H9 (cell line): ENCODE measurements around the gene ABHD16B. TPM values are rescaled to one million over a fixed set of nuclear protein-coding genes. Genes with fewer than 3 reads are reported as not detected.

Source experiments
- DNase-seq: peaks from one replicate; pipeline ENCODE4 v3.0.0-alpha.2; 2017
- H2AFZ ChIP-seq: one replicate; pipeline ENCODE4 v1.6.1; 2013; ENCODE audit warnings: mild to moderate bottlenecking, low read length, control low read depth, moderate library complexity
- H2AK5ac ChIP-seq: 2 replicates; pipeline ENCODE4 v1.6.1; 2013; ENCODE audit warnings: low read length, control low read depth, mixed read lengths; ENCODE audit not compliant: insufficient read length
- H2BK120ac ChIP-seq: one replicate; pipeline ENCODE4 v1.6.1; 2013; ENCODE audit warnings: low read depth, mild to moderate bottlenecking, low read length, control low read depth, inconsistent platforms; ENCODE audit not compliant: poor library complexity, severe bottlenecking
- H2BK12ac ChIP-seq: 2 replicates; pipeline ENCODE4 v1.6.1; 2013; ENCODE audit warnings: low read length, control low read depth, mixed read lengths, low read depth; ENCODE audit not compliant: insufficient read length
- H2BK15ac ChIP-seq: 2 replicates; pipeline ENCODE4 v1.6.1; 2013; ENCODE audit warnings: low read depth, low read length, control low read depth
- H2BK20ac ChIP-seq: one replicate; pipeline ENCODE4 v1.6.1; 2013; ENCODE audit warnings: low read depth, mild to moderate bottlenecking, low read length, control low read depth, inconsistent platforms; ENCODE audit not compliant: poor library complexity, severe bottlenecking
- H2BK5ac ChIP-seq: 2 replicates; pipeline ENCODE4 v1.6.1; 2013; ENCODE audit warnings: low read length, control low read depth, mixed read lengths; ENCODE audit not compliant: insufficient read length
- H3K14ac ChIP-seq: 2 replicates; pipeline ENCODE4 v1.6.1; 2013; ENCODE audit warnings: low read length, control low read depth; ENCODE audit not compliant: insufficient read depth
- H3K18ac ChIP-seq: 2 replicates; pipeline ENCODE4 v1.6.1; 2013; ENCODE audit warnings: low read depth, mild to moderate bottlenecking, mixed read lengths, low read length, control low read depth; ENCODE audit not compliant: insufficient read length
- H3K23ac ChIP-seq: 2 replicates; pipeline ENCODE4 v1.6.1; 2013; ENCODE audit warnings: low read length, control low read depth, mixed read lengths, low read depth; ENCODE audit not compliant: insufficient read length
- H3K23me2 ChIP-seq: 2 replicates; pipeline ENCODE4 v1.6.1; 2013; ENCODE audit warnings: low read depth, mild to moderate bottlenecking, mixed read lengths, low read length, control low read depth; ENCODE audit not compliant: insufficient read length, poor library complexity, severe bottlenecking
- H3K27ac ChIP-seq: 2 replicates; pipeline ENCODE4 v1.5.1; 2013; ENCODE audit warnings: low read length, control low read depth, mixed read lengths, low read depth; ENCODE audit not compliant: insufficient read length
- H3K27me3 ChIP-seq: 2 replicates; pipeline ENCODE4 v1.6.1; 2013; ENCODE audit warnings: low read length, control low read depth, inconsistent platforms; ENCODE audit not compliant: insufficient read depth
- H3K4ac ChIP-seq: 2 replicates; pipeline ENCODE4 v1.6.1; 2013; ENCODE audit warnings: low read depth, mild to moderate bottlenecking, control low read depth, inconsistent platforms, low read length, moderate library complexity
- H3K4me1 ChIP-seq: 2 replicates; pipeline ENCODE4 v1.6.1; 2013; ENCODE audit warnings: low read length, control low read depth, inconsistent platforms; ENCODE audit not compliant: insufficient read depth
- H3K4me2 ChIP-seq: 2 replicates; pipeline ENCODE4 v1.6.1; 2013; ENCODE audit warnings: low read length, control low read depth, mixed read lengths; ENCODE audit not compliant: insufficient read length, insufficient read depth
- H3K56ac ChIP-seq: 2 replicates; pipeline ENCODE4 v1.6.1; 2013; ENCODE audit warnings: low read depth, mild to moderate bottlenecking, mixed read lengths, low read length, control low read depth; ENCODE audit not compliant: insufficient read length
- H3K79me1 ChIP-seq: 2 replicates; pipeline ENCODE4 v1.6.1; 2013; ENCODE audit warnings: low read depth, mild to moderate bottlenecking, moderate library complexity, low read length, control low read depth, inconsistent platforms; ENCODE audit not compliant: insufficient read depth, poor library complexity, severe bottlenecking
- H3K79me2 ChIP-seq: 2 replicates; pipeline ENCODE4 v1.6.1; 2013; ENCODE audit warnings: low read length, control low read depth, inconsistent platforms; ENCODE audit not compliant: insufficient read depth
- H3K9ac ChIP-seq: 2 replicates; pipeline ENCODE4 v1.6.1; 2013; ENCODE audit warnings: low read length, control low read depth, mixed read lengths; ENCODE audit not compliant: insufficient read length; ENCODE audit errors: extremely low read depth
- H3K9me3 ChIP-seq: one replicate; pipeline ENCODE4 v1.6.1; 2013; ENCODE audit warnings: low read depth, low read length, inconsistent platforms; ENCODE audit not compliant: control insufficient read depth
- H3T11ph ChIP-seq: one replicate; pipeline ENCODE4 v1.6.1; 2013; ENCODE audit warnings: mild to moderate bottlenecking, low read length, control low read depth, inconsistent platforms
- H4K20me1 ChIP-seq: one replicate; pipeline ENCODE4 v1.6.1; 2013; ENCODE audit not compliant: control insufficient read depth, insufficient read length, insufficient read depth
- H4K5ac ChIP-seq: 2 replicates; pipeline ENCODE4 v1.6.1; 2013; ENCODE audit warnings: low read depth, mild to moderate bottlenecking, mixed read lengths, low read length, control low read depth; ENCODE audit not compliant: insufficient read length
- H4K8ac ChIP-seq: replicated peaks from 2 replicates; pipeline ENCODE4 v1.6.1; 2013; ENCODE audit warnings: low read length, control low read depth, mixed read lengths, low read depth; ENCODE audit not compliant: insufficient read length
- H4K91ac ChIP-seq: 2 replicates; pipeline ENCODE4 v1.6.1; 2013; ENCODE audit warnings: low read depth, mild to moderate bottlenecking, moderate library complexity, mixed read lengths, low read length, control low read depth; ENCODE audit not compliant: insufficient read length
- H3K27ac Mint-ChIP-seq, 3 experiments: 2 replicates in 2 of 3; 3 replicates in 1 of 3; pipeline ENCODE4 v1.8.0; 2020 to 2021; ENCODE audit warnings: mixed read lengths in 3 of 3, mild to moderate bottlenecking in 1 of 3, moderate library complexity in 1 of 3
- H3K27me3 Mint-ChIP-seq: 2 replicates; pipeline ENCODE4 v1.8.0; 2021; ENCODE audit warnings: low read depth, mild to moderate bottlenecking, moderate library complexity, mixed read lengths
- H3K36me3 Mint-ChIP-seq, 3 experiments: 2 replicates in 2 of 3; 3 replicates in 1 of 3; pipeline ENCODE4 v1.8.0; 2020 to 2021; ENCODE audit warnings: low read depth in 3 of 3, mixed read lengths in 3 of 3; ENCODE audit not compliant: insufficient read depth in 1 of 3
- H3K4me1 Mint-ChIP-seq, 2 experiments: 2 replicates each; pipeline ENCODE4 v1.8.0; 2020; ENCODE audit warnings: mixed read lengths in 2 of 2
- H3K4me3 Mint-ChIP-seq, 2 experiments: 2 replicates in 1 of 2; 3 replicates in 1 of 2; pipeline ENCODE4 v1.8.0; 2020 to 2021; ENCODE audit warnings: mild to moderate bottlenecking in 2 of 2, mixed read lengths in 2 of 2, moderate library complexity in 1 of 2
- H3K9me3 Mint-ChIP-seq, 2 experiments: 2 replicates in 1 of 2; 3 replicates in 1 of 2; pipeline ENCODE4 v1.8.0; 2020; ENCODE audit warnings: mild to moderate bottlenecking in 2 of 2, mixed read lengths in 2 of 2, moderate library complexity in 1 of 2
- WGBS: extraction: QIAGEN DNeasy Blood & Tissue Kit; methylation state at CpG from one replicate; pipeline ENCODE4 v1.1.7; 2013; ENCODE audit warnings: missing lambda C conversion rate, low lambda C conversion rate, mixed read lengths; ENCODE audit not compliant: insufficient read length; ENCODE audit errors: extremely low coverage; 5-methylcytosine and 5-hydroxymethylcytosine counted together
- total RNA-seq: library from RNA; stranded (reverse); gene quantifications from 2 replicates; pipeline ENCODE4 v1.2.1, GENCODE V29; 2021
- TF ChIP-seq, protein P1 (sequence below): fragments of 200-600 bp; sonication (generic); conservative IDR thresholded peaks from 3 replicates; pipeline ENCODE4 v1.8.0; 2021; ENCODE audit warnings: antibody characterized with exemption, mild to moderate bottlenecking

Gene ABHD16B
- total RNA-seq, 1 experiment from 2014 or later: not detected

DNA sequence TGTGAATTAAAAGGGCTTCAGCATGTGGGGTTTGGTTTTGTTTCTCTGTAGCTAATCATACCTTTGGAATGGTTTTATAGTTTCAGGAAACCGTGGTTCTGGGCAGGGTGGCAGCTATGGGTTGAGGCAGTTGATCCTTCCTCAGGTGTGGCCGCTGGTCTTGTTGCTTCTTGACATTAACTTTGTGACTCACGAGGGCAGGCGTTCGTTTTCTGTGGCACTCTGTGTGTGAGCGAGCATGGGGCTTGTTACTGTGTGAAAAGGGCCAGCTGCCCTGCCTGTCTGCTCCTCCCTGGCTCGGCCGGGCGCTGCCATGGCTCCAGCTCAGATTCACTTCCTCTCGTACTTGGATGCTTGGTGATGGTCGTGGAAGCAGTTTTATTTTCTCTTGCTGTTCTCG is 49.9 kb downstream of the ABHD16B start:
- Histone ChIP-seq H4K8ac (no peak overlapping the region), H3K14ac (no peak overlapping the region), H2BK5ac (no peak overlapping the region), H3K4me1 (no peaks in the 10 kb centered on the region), H3K9ac (no peak overlapping the region), H3K23me2 (no peaks in the 10 kb centered on the region), H4K91ac (no peak overlapping the region), H2BK12ac (no peak overlapping the region), H3K27me3 (no peaks in the 10 kb centered on the region), H3K4me2 (no peak overlapping the region), H4K20me1 (no peaks in the 10 kb centered on the region), H3K79me1 (no peaks in the 10 kb centered on the region), H2BK120ac (no peak overlapping the region), H3K79me2 (no peaks in the 10 kb centered on the region; the same call in 1 of the 2 replicates), H3T11ph (no peak overlapping the region), H3K56ac (no peak overlapping the region), H3K4ac (no peak overlapping the region), H2BK15ac (no peak overlapping the region), H2AK5ac (no peak overlapping the region), H2AFZ (no peak overlapping the region), H4K5ac (no peak overlapping the region), H3K18ac (no peak overlapping the region), H3K23ac (no peak overlapping the region), H3K9me3 (no peaks in the 10 kb centered on the region), H3K27ac (no peak overlapping the region), H2BK20ac (no peak overlapping the region)
- Mint-ChIP-seq H3K36me3 (peaks cover 7 to 15% (median 8%) of the 10 kb centered on the region in 3 experiments; a peak in 6 of 7 replicates), H3K27ac (peak overlapping the region; percentile 68 to 91 (median 82); a peak in 4 of 7 replicates), H3K4me1 (peaks cover 16 to 19% of the 10 kb centered on the region in 2 experiments), H3K4me3 (no peak overlapping the region), H3K27me3 (no peaks in the 10 kb centered on the region), H3K9me3 (peaks cover 2 to 6% of the 10 kb centered on the region in 2 experiments; a peak in 4 of 5 replicates)
- no peak for DNase-seq
- TF ChIP-seq, protein P1, sequence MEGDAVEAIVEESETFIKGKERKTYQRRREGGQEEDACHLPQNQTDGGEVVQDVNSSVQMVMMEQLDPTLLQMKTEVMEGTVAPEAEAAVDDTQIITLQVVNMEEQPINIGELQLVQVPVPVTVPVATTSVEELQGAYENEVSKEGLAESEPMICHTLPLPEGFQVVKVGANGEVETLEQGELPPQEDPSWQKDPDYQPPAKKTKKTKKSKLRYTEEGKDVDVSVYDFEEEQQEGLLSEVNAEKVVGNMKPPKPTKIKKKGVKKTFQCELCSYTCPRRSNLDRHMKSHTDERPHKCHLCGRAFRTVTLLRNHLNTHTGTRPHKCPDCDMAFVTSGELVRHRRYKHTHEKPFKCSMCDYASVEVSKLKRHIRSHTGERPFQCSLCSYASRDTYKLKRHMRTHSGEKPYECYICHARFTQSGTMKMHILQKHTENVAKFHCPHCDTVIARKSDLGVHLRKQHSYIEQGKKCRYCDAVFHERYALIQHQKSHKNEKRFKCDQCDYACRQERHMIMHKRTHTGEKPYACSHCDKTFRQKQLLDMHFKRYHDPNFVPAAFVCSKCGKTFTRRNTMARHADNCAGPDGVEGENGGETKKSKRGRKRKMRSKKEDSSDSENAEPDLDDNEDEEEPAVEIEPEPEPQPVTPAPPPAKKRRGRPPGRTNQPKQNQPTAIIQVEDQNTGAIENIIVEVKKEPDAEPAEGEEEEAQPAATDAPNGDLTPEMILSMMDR: no peak
- WGBS: no CpG with 5 or more reads among the region's 12 CpGs

Other genes starting within 250 kb of the ABHD16B start
- 14.3 and 14.8 TPM in 2 replicates for gene GMEB2, start 234.4 kb upstream of the ABHD16B start, total RNA-seq
- 54.0 and 58.4 TPM in 2 replicates for gene STMN3, start 208.1 kb upstream of the ABHD16B start, total RNA-seq
- 33.4 and 36.5 TPM in 2 replicates for gene RTEL1, start 203.2 kb upstream of the ABHD16B start, total RNA-seq
- gene TNFRSF6B, start 164.8 kb upstream of the ABHD16B start, total RNA-seq: 0.86 TPM in 1 of 2 replicates, not detected in the other
- gene ARFRP1, start 153.5 kb upstream of the ABHD16B start, total RNA-seq: 39.5 and 42.7 TPM in 2 replicates
- 25.5 and 27.6 TPM in 2 replicates for gene ZGPAT, start 153.5 kb upstream of the ABHD16B start, total RNA-seq
- 12.8 and 13.5 TPM in 2 replicates for gene LIME1, start 124.8 kb upstream of the ABHD16B start, total RNA-seq
- gene SLC2A4RG, start 121.7 kb upstream of the ABHD16B start, total RNA-seq: 37.9 and 43.9 TPM in 2 replicates
- gene ZBTB46, start 30.2 kb upstream of the ABHD16B start, total RNA-seq: 27.1 and 27.3 TPM in 2 replicates
- 94.1 and 98.4 TPM in 2 replicates for gene TPD52L2, start 3.8 kb downstream of the ABHD16B start, total RNA-seq
- gene DNAJC5, start 33.6 kb downstream of the ABHD16B start, total RNA-seq: 42.9 and 43.0 TPM in 2 replicates
- 35.6 and 40.9 TPM in 2 replicates for gene UCKL1, start 94.9 kb downstream of the ABHD16B start, total RNA-seq
- 43.8 and 46.0 TPM in 2 replicates for gene ZNF512B, start 108.4 kb downstream of the ABHD16B start, total RNA-seq
- 5.2 and 5.7 TPM in 2 replicates for gene SAMD10, start 118.1 kb downstream of the ABHD16B start, total RNA-seq
- 87.9 and 91.3 TPM in 2 replicates for gene PRPF6, start 119.6 kb downstream of the ABHD16B start, total RNA-seq
- 1.3 and 2.2 TPM in 2 replicates for gene C20orf204, start 174.7 kb downstream of the ABHD16B start, total RNA-seq
- gene SOX18, start 188.1 kb downstream of the ABHD16B start, total RNA-seq: 1.6 and 2.0 TPM in 2 replicates
- 48.1 and 51.7 TPM in 2 replicates for gene TCEA2, start 201.7 kb downstream of the ABHD16B start, total RNA-seq
- 11.7 and 12.8 TPM in 2 replicates for gene RGS19, start 218.0 kb downstream of the ABHD16B start, total RNA-seq
- gene OPRL1, start 218.6 kb downstream of the ABHD16B start, total RNA-seq: 0.90 and 1.0 TPM in 2 replicates
- 0.39 TPM in 1 of 2 replicates, not detected in the other for gene LKAAEAR1, start 222.9 kb downstream of the ABHD16B start, total RNA-seq
- gene NPBWR2, start 246.1 kb downstream of the ABHD16B start, total RNA-seq: not detected in 2 replicates